NCI-H524 treated with DMSO at 0.1 percent for 48 hours (cell line): ENCODE results near the gene ATP6V1G2.

ENCODE experiments used
- DNase-seq: peaks from one replicate; lab custom pipeline; 2025; lab: John Stamatoyannopoulos, UW

Gene ATP6V1G2

GRCh38 chr6:31547727-31548543, 1.5 kb upstream of the ATP6V1G2 start:
- DNase-seq: no peak

GRCh38 chr6:31546958-31547726, 734 bp upstream of the ATP6V1G2 start, which contains the start of gene NFKBIL1:
Gene NFKBIL1, plus strand, starts transcription at chr6:31547608. Its CDS starts 87 bp downstream, at chr6:31547695.
- peak; percentile 94 for DNase-seq

- DNase-seq: no peak
Measured at GRCh38 chr6:31545291-31545690, 1.1 kb downstream of the ATP6V1G2 start.

GRCh38 chr6:31544676-31545075, 1.7 kb downstream of the ATP6V1G2 start:
- DNase-seq: no peak

- no peak for DNase-seq
Measured at GRCh38 chr6:31543639-31544038, 2.8 kb downstream of the ATP6V1G2 start.

GRCh38 chr6:31541658-31542521, 4.5 kb downstream of the ATP6V1G2 start, which contains the start of gene DDX39B:
Gene DDX39B, minus strand, starts transcription at chr6:31542003. Its CDS starts 1,471 bp downstream, at chr6:31540532.
- DNase-seq: peak; percentile 69

- no peak for DNase-seq
Measured at GRCh38 chr6:31541059-31541657, 5.2 kb downstream of the ATP6V1G2 start.

GRCh38 chr6:31540640-31541039, 5.8 kb downstream of the ATP6V1G2 start:
- DNase-seq: no peak

GRCh38 chr6:31538805-31539400, 7.5 kb downstream of the ATP6V1G2 start:
- DNase-seq: no peak

- no peak for DNase-seq
Measured at GRCh38 chr6:31535538-31536324, 10.7 kb downstream of the ATP6V1G2 start.

- no peak for DNase-seq
Measured at GRCh38 chr6:31534521-31535040, 11.8 kb downstream of the ATP6V1G2 start.

GRCh38 chr6:31534011-31534410, 12.4 kb downstream of the ATP6V1G2 start:
- DNase-seq: no peak

- DNase-seq: no peak
Measured at GRCh38 chr6:31533455-31533841, 13.0 kb downstream of the ATP6V1G2 start.

- DNase-seq: no peak
Measured at GRCh38 chr6:31532644-31533454, 13.6 kb downstream of the ATP6V1G2 start.

- no peak for DNase-seq
Measured at GRCh38 chr6:31531771-31532643, 14.4 kb downstream of the ATP6V1G2 start.

GRCh38 chr6:31531162-31531561, 15.2 kb downstream of the ATP6V1G2 start:
- DNase-seq: no peak

GRCh38 chr6:31530659-31531058, 15.7 kb downstream of the ATP6V1G2 start:
- DNase-seq: no peak
